ENCODE data around the gene ZNF585A.

ZNF585A gene

GRCh38 chr19:37095859-37096258, 76.6 kb downstream of the ZNF585A start:
- no peak overlapping the region for H3K4me2 ChIP-seq
- no peak for TF ChIP-seq Cebpa-rat (IDR thresholded peaks at IDR 0.05)
- no peaks in the 10 kb centered on the region for H3K27me3 ChIP-seq
- H3K9me3 ChIP-seq, result peaks cover 94% of the 10 kb centered on the region
- H3K4me1 ChIP-seq, result no peaks in the 10 kb centered on the region
- H3K9ac ChIP-seq, result no peak overlapping the region
- peaks cover 98% of the 10 kb centered on the region for H3K36me3 ChIP-seq
- H4K20me1 ChIP-seq, result no peaks in the 10 kb centered on the region
- no peak overlapping the region for H3K4me3 ChIP-seq
- no peak overlapping the region for H3K27ac ChIP-seq
